Measurements from ENCODE around the gene TNNT3.

Gene TNNT3

DNA sequence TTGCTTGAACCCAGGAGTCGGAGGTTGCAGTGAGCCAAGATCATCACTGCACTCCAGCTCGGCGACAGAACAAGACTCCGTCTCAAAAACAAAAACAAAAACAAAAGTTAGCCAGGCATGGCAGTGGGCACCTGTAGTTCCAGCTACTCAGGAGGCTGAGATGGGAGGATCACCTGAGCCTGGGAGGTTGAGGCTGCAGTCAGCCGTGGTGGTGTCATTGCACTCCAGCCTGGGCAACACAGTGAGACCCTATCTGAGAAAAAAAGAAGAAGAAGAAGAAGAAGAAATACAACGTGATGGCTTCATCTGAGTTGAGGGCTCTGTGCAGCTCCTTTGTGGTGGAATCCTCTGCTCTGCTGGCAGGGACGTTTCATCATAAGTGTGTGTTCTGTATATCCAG lies 10.0 kb upstream of the TNNT3 start:
- TF ChIP-seq, protein P1, sequence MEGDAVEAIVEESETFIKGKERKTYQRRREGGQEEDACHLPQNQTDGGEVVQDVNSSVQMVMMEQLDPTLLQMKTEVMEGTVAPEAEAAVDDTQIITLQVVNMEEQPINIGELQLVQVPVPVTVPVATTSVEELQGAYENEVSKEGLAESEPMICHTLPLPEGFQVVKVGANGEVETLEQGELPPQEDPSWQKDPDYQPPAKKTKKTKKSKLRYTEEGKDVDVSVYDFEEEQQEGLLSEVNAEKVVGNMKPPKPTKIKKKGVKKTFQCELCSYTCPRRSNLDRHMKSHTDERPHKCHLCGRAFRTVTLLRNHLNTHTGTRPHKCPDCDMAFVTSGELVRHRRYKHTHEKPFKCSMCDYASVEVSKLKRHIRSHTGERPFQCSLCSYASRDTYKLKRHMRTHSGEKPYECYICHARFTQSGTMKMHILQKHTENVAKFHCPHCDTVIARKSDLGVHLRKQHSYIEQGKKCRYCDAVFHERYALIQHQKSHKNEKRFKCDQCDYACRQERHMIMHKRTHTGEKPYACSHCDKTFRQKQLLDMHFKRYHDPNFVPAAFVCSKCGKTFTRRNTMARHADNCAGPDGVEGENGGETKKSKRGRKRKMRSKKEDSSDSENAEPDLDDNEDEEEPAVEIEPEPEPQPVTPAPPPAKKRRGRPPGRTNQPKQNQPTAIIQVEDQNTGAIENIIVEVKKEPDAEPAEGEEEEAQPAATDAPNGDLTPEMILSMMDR (conservative IDR thresholded peaks at IDR 0.05; ENCODE audit: low read depth, low read length), result no peak
- no peak overlapping the region for H3K4me3 ChIP-seq (ENCODE audit: low read length)
- no peak for DNase-seq (ENCODE audit: low read depth)

DNA sequence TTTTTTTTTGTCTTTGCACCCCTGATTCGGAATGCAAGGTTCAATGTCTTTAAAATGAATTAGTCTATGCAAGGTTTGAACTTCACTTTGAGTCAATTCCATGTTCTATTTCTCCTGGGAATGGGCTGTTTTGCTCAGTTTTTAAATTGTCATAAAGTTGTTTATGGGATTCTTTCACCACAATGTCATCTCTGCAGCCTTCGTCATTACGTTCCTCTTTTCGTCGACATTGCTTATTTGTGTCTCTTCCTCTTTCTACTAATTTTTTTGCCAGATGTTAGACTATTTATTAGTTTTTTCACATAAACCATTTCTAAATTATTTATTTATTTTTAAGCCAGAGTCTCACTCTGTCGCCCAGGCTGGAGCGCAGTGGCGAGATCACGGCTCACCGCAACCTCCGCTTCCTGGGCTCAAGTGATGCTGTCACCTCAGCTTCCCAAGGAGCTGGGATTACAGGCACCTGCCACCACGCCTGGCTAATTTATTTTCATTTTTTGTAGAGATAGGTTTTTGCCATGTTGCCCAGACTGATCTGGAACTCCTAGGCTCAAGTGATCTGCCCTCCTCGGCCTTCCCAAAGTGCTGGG lies 7.1 kb upstream of the TNNT3 start:
- TF ChIP-seq, protein P1 (conservative IDR thresholded peaks at IDR 0.05; ENCODE audit: low read depth, low read length), result no peak

DNA sequence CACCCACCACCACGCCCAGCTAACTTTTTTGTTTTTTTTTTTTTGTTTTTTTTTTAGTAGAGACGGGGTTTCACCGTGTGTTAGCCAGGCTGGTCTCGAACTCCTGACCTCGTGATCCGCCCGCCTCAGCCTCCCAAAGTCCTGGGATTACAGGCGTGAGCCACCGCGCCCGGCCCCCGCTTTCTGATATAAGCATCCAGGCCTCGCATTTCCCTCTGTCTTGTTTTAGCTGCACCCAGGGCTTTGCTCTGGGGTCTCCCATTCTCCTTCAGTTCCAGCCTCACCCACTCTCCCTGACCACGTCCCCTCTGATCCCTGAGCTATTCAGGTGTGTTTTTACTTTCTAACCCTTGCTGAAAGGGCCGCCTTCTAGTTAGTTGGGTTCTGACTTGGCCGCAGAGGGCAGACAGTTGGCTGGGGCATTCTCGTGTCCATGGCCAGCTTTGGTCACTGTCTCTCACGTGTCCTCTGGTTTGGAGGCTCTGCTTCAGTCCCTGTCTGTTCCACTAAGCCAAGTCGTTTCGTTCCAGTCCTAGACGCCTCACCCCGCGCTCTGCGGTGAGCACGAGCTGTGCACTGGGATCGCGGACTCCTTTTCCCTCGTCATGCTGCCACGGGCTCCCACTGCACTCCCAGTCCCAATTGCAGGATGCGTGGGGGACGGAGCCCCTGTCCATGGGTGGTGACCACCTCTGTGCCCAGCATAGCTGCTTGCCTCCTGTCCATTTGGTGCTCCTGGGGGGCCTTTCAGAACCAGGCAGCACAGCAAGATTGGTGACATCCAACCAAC lies 6.0 kb upstream of the TNNT3 start:
- TF ChIP-seq, protein P1 (conservative IDR thresholded peaks at IDR 0.05; ENCODE audit: low read depth, low read length), result no peak
- no peak for DNase-seq (ENCODE audit: low read depth)
- no peak overlapping the region for H3K4me3 ChIP-seq (ENCODE audit: low read length)

More for the DNA sequence above, 7.1 kb upstream of the TNNT3 start:
- DNase-seq (ENCODE audit: low read depth), result no peak
- H3K4me3 ChIP-seq (ENCODE audit: low read length), result no peak overlapping the region

DNA sequence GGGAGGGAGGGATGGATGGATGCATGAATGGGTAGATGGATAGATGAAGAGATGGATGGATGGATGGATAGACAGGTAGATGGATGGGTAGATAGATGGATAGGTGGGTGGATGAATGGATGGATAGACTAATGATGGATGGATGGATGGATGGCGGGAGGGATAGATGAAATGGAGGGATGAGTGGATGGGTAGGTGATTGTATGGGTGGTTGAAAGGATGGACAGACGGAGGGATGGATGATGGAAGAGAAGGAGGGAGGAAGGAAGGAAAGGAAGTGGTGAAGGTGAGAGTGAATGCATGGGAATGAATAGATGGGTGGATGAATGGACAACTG lies 3.7 kb upstream of the TNNT3 start:
- no peak overlapping the region for H3K4me3 ChIP-seq (ENCODE audit: low read length)
- TF ChIP-seq, protein P1 (conservative IDR thresholded peaks at IDR 0.05; ENCODE audit: low read depth, low read length), result no peak
- no peak for DNase-seq (ENCODE audit: low read depth)

DNA sequence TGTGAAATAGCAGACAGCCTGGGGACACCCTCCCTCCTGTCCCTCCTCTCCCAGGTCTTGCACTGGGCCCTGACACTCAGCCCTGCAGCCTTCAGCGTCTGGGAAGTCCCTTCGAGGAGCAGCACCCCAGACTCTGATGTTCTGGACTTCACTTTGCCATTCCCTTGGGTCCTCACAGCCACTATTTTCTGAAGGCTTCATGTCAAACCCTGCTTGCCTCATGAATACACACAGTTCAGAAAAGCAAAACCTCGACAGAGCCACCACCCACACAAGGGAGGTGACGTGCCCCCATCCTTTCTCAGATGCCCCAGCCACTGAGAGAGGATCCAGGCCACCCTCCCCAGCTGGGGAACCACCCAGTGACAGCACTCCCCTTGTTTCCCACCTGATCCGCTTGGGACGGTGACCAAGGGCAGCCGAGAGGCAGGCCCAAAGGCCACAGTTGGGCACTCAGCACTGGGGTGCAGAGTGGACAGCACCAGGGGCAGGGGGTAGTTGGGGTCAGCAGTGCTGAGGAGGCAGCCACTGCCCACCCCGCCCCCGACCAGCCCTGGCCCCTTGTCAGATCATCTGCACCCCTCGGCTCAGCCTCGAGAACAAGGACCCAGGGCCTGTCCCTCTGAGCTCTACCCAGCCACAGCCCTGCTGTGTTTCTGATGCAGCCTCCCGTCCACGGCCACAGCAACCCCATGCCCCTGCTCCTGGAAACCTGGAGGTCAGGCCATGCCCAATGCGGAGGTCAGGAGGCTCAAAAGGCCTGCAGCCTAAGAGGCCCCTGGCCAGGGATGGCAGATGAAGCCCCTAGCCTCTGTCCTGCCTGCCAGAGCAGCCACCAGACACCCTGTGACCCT lies 3.1 kb upstream of the TNNT3 start:
- H3K4me3 ChIP-seq (ENCODE audit: low read length), result no peak overlapping the region
- no peak for DNase-seq (ENCODE audit: low read depth)
- TF ChIP-seq, protein P1 (conservative IDR thresholded peaks at IDR 0.05; ENCODE audit: low read depth, low read length), result no peak

DNA sequence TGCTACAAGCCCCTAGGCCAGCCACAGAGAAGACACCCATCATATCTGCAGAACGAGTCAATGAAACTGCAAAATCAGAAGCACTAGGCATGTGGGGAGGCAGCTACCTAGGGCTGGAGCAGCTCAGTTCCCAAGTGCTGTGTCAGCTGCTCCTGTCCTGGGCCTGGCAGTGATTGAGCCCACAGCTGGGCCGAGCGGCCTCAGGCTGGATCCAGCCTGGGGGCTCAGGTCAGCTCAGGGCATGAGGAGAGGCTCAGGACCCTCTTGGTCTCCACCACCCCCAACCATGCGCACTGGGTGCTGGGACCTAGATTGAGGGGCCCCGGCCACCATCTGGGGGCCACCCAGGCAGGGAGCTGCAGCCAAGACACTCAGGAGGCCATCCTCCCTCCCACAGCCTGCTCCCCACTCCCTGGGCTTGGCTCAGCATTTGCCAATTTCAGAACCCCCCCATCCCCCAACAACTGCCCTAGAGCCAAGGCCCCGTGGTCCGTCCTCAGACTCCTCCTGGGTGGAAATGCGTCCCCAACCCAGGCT lies 2.4 kb upstream of the TNNT3 start:
- no peak overlapping the region for H3K4me3 ChIP-seq (ENCODE audit: low read length)
- TF ChIP-seq, protein P1 (conservative IDR thresholded peaks at IDR 0.05; ENCODE audit: low read depth, low read length), result no peak
- DNase-seq (ENCODE audit: low read depth), result no peak

All from retinal pigment epithelial cell (primary cell).